GM19023 (cell line): ENCODE measurements around the gene CLPSL2.

Experiments used
- ATAC-seq: cut with Tn5 transposase; IDR thresholded peaks from one replicate; pipeline ENCODE4 v1.9.1; 2021; ENCODE audit warnings: mild to moderate bottlenecking, moderate library complexity; ENCODE audit not compliant: unreplicated experiment

CLPSL2 gene

DNA sequence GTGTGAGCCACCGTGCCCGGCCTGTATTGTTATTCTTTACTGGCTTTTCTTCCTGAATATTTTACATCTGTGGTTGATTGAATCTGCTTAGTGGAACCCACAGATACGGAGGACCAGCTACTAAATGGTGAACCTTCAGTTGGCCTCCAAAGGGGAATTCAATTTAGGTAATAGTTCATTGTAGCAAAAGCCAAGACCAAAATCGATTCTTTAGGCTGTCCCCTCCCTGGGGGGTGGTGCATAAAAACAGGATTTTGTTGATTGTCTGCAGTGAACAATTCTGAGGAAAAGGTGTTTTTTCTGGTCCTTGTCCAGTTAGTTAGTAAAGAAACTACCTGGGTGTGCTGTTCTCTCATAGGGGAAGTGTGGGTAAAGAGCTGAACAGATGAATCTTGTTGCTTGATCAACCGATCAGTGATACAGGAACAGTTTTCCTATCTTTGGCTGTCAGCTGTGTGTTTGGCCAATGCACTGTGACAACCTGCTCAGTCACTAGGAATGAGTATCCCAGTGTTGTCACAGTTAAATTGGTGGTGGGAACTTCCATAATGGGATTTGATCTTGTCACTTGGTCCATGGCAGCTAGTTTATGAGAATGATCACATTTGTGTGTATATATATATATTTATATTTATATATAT is 48.3 kb downstream of the CLPSL2 start:
- no peak for ATAC-seq
